Measurements from ENCODE around the gene USP9X. TPM values are rescaled to one million over a fixed set of nuclear protein-coding genes. Genes with fewer than 3 reads are reported as not detected.

Gene USP9X
- total and polyA plus RNA-seq, 2 experiments from 2014 or later = 62.2 to 329 TPM

DNA sequence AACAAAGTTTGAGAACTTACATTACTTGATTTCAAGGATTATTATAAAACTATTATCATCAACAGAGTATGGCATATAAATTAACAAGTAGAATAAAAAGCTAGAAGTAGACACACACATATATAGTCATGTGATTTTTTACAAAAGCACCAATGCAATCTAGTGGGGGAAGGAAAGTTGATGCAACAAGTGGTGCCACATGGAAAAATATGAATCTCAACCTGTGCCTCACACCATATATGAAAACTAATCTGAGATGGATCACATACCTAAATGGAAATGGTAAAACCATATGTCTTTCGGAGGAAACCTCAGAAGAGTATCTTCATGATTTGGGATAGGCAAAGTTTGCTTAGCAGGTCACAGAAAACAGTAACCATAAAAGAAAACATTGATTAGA lies 34.9 kb upstream of the USP9X start (continued):
- TF ChIP-seq, protein P1, sequence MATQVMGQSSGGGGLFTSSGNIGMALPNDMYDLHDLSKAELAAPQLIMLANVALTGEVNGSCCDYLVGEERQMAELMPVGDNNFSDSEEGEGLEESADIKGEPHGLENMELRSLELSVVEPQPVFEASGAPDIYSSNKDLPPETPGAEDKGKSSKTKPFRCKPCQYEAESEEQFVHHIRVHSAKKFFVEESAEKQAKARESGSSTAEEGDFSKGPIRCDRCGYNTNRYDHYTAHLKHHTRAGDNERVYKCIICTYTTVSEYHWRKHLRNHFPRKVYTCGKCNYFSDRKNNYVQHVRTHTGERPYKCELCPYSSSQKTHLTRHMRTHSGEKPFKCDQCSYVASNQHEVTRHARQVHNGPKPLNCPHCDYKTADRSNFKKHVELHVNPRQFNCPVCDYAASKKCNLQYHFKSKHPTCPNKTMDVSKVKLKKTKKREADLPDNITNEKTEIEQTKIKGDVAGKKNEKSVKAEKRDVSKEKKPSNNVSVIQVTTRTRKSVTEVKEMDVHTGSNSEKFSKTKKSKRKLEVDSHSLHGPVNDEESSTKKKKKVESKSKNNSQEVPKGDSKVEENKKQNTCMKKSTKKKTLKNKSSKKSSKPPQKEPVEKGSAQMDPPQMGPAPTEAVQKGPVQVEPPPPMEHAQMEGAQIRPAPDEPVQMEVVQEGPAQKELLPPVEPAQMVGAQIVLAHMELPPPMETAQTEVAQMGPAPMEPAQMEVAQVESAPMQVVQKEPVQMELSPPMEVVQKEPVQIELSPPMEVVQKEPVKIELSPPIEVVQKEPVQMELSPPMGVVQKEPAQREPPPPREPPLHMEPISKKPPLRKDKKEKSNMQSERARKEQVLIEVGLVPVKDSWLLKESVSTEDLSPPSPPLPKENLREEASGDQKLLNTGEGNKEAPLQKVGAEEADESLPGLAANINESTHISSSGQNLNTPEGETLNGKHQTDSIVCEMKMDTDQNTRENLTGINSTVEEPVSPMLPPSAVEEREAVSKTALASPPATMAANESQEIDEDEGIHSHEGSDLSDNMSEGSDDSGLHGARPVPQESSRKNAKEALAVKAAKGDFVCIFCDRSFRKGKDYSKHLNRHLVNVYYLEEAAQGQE (IDR thresholded peaks at IDR 0.05; ENCODE audit: unreplicated experiment) = no peak
- TF ChIP-seq, protein P2, sequence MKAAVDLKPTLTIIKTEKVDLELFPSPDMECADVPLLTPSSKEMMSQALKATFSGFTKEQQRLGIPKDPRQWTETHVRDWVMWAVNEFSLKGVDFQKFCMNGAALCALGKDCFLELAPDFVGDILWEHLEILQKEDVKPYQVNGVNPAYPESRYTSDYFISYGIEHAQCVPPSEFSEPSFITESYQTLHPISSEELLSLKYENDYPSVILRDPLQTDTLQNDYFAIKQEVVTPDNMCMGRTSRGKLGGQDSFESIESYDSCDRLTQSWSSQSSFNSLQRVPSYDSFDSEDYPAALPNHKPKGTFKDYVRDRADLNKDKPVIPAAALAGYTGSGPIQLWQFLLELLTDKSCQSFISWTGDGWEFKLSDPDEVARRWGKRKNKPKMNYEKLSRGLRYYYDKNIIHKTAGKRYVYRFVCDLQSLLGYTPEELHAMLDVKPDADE (IDR thresholded peaks at IDR 0.05) = no peak
- TF ChIP-seq EZH2 (IDR thresholded peaks at IDR 0.05; ENCODE audit: low read depth, unreplicated experiment) (no peak), NANOG (IDR thresholded peaks at IDR 0.05; ENCODE audit: borderline replicate concordance) (no peak), ZNF331 (CRISPR knock-in tag; IDR thresholded peaks at IDR 0.05; ENCODE audit: low read depth) (no peak), ZNF114 (CRISPR knock-in tag; IDR thresholded peaks at IDR 0.05) (no peak), POLR2AphosphoS5 (IDR thresholded peaks at IDR 0.05; ENCODE audit: low read depth) (no peak), CREB1 (CRISPR knock-in tag; IDR thresholded peaks at IDR 0.05; ENCODE audit: low read depth) (no peak), EZH2phosphoT487 (IDR thresholded peaks at IDR 0.05; ENCODE audit: unreplicated experiment) (no peak)

DNA sequence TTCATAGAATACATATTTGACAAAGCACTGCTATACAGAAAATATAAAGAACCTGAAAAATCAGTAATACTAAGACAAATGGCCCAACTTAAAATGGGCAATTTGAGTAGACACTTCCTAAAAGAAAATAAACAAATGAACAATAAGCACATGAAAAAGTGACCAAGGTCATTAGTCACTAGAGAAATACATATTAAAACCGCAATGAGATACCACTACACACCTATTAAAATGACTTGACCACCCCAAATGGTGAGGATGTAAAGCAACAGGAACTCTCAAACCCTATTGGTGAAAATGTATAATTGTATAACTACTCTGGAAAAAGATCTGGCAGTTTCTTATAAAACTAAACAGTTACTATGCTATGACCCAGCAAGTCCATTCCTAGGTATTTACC lies 34.0 kb upstream of the USP9X start:
- Histone ChIP-seq H3K4me3 (no peak overlapping the region), H3K27ac (ENCODE audit: low read depth) (no peak overlapping the region), H3K4me1 (ENCODE audit: insufficient read depth) (peaks cover 16% of the 10 kb centered on the region), H2AFZ (no peak overlapping the region), H3K4me2 (no peak overlapping the region), H3K79me2 (replicated peaks; ENCODE audit: insufficient read depth) (no peaks in the 10 kb centered on the region), H4K20me1 (replicated peaks; ENCODE audit: insufficient read depth) (no peaks in the 10 kb centered on the region), H3F3A (replicated peaks; ENCODE audit: low read depth) (no peaks in the 10 kb centered on the region), H3K9me2 (ENCODE audit: insufficient read depth) (no peaks in the 10 kb centered on the region), H3K27me3 (ENCODE audit: insufficient read depth) (no peaks in the 10 kb centered on the region), H3K36me3 (ENCODE audit: insufficient read depth) (no peaks in the 10 kb centered on the region)
- Mint-ChIP-seq H3K36me3 (ENCODE audit: low read depth) (no peaks in the 10 kb centered on the region), H3K9me3 (no peaks in the 10 kb centered on the region), H3K27ac (no peak overlapping the region), H3K4me3 (no peak overlapping the region), H3K27me3 (ENCODE audit: insufficient read depth, low read depth, poor library complexity) (no peaks in the 10 kb centered on the region), H3K4me1 (peaks cover 18% of the 10 kb centered on the region)
- no peak for ATAC-seq
- DNase-seq (ENCODE audit: low spot score) = no peak
- TF ChIP-seq POLR2AphosphoS5 (IDR thresholded peaks at IDR 0.05; ENCODE audit: low read depth) (no peak), STAT1 (IDR thresholded peaks at IDR 0.05; ENCODE audit: unreplicated experiment) (no peak), ZNF331 (CRISPR knock-in tag; IDR thresholded peaks at IDR 0.05; ENCODE audit: low read depth) (no peak), NANOG (IDR thresholded peaks at IDR 0.05; ENCODE audit: borderline replicate concordance) (no peak), CREB1 (CRISPR knock-in tag; IDR thresholded peaks at IDR 0.05; ENCODE audit: low read depth) (no peak)
- TF ChIP-seq, protein P1 (IDR thresholded peaks at IDR 0.05; ENCODE audit: unreplicated experiment) = no peak
- TF ChIP-seq, protein P3, sequence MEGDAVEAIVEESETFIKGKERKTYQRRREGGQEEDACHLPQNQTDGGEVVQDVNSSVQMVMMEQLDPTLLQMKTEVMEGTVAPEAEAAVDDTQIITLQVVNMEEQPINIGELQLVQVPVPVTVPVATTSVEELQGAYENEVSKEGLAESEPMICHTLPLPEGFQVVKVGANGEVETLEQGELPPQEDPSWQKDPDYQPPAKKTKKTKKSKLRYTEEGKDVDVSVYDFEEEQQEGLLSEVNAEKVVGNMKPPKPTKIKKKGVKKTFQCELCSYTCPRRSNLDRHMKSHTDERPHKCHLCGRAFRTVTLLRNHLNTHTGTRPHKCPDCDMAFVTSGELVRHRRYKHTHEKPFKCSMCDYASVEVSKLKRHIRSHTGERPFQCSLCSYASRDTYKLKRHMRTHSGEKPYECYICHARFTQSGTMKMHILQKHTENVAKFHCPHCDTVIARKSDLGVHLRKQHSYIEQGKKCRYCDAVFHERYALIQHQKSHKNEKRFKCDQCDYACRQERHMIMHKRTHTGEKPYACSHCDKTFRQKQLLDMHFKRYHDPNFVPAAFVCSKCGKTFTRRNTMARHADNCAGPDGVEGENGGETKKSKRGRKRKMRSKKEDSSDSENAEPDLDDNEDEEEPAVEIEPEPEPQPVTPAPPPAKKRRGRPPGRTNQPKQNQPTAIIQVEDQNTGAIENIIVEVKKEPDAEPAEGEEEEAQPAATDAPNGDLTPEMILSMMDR (conservative IDR thresholded peaks at IDR 0.05; ENCODE audit: low read depth in 2 of 2) = no peak
